ENCODE data around the gene PLTP.
A peak's percentile ranks its signal among the peaks of the same experiment; 100 is the strongest.

Gene PLTP

DNA sequence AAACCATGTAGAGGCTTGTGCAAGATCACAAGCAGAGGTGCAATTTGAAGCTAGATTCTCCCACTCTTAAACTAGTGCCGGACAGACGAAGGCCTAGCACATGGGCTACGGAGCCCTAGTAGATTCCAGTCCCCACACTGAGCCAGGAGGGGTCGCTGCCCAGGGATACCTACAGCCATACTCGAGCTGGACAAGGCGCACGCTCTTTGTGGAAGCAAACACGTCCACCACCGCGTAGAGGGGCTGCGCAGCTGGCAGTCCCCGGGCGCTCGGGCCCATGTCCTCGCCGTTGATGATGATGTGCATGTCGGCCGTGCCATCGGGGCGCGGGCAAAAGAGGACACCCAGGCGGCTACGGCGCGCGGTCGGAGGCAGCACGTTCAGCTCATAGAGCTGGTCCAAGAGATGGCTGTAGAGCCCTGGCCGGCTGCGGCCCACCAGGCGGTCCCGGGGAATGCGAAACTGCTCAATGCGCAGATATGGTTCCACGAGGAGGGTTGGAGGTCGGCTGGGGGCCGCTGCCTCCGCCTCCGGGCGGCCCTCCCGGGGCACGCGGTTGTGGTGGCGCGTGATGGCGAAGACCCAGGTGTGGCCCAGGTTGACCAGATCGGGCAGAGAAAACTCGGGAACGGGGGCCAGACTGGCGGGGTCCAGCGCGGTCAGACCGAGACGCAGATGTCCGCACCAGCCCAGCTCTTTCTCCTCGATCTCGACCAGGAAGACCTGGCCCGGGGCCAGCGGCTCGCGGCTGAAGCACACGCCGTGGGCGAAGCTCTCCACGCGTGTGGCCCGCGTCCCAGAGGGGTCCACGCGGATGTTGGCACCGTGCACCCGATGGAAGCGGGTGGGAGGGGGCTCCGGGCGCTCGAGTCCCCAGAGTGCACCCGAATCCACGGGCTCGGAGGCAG lies 21.6 kb downstream of the PLTP start:
- Histone ChIP-seq H3K9me3 (ENCODE audit: control insufficient read depth in 1 of 2, low read length in 2 of 2) (no peaks in the 10 kb centered on the region), H3K4me3 (ENCODE audit: low read depth in 1 of 2, low read length in 2 of 2) (peak overlapping the region; percentile 64 to 88), H3K27ac (ENCODE audit: low read depth, low read length) (peak overlapping the region; percentile 82), H3K4me1 (ENCODE audit: control insufficient read depth in 1 of 2, insufficient read depth in 2 of 2, low read length in 2 of 2) (peaks cover 24 to 37% of the 10 kb centered on the region in 2 donors), H3K27me3 (ENCODE audit: control insufficient read depth in 1 of 2, insufficient read depth in 2 of 2, low read length in 2 of 2) (no peaks in the 10 kb centered on the region), H3K9ac (ENCODE audit: low read depth in 1 of 2, low read length in 2 of 2) (peak overlapping the region; percentile 67 to 86), H3K36me3 (ENCODE audit: control insufficient read depth in 1 of 2, insufficient read depth in 2 of 2, low read length in 2 of 2) (peaks cover 14 to 48% of the 10 kb centered on the region in 2 donors)

- H3K36me3 ChIP-seq (ENCODE audit: control insufficient read depth in 1 of 2, insufficient read depth in 2 of 2, low read length in 2 of 2): peaks cover 7 to 39% of the 10 kb centered on the region in 2 donors
- H3K27ac ChIP-seq (ENCODE audit: low read depth, low read length): no peak overlapping the region
- peaks cover 30 to 40% of the 10 kb centered on the region in 2 donors for H3K4me1 ChIP-seq (ENCODE audit: control insufficient read depth in 1 of 2, insufficient read depth in 2 of 2, low read length in 2 of 2)
- H3K9ac ChIP-seq (ENCODE audit: low read depth in 1 of 2, low read length in 2 of 2): no peak overlapping the region
- H3K27me3 ChIP-seq (ENCODE audit: control insufficient read depth in 1 of 2, insufficient read depth in 2 of 2, low read length in 2 of 2): no peaks in the 10 kb centered on the region
- no peak overlapping the region for H3K4me3 ChIP-seq (ENCODE audit: low read depth in 1 of 2, low read length in 2 of 2)
- H3K9me3 ChIP-seq (ENCODE audit: control insufficient read depth in 1 of 2, low read length in 2 of 2): no peaks in the 10 kb centered on the region
Observed at GRCh38 chr20:45888681-45889080, 23.3 kb downstream of the PLTP start.

DNA sequence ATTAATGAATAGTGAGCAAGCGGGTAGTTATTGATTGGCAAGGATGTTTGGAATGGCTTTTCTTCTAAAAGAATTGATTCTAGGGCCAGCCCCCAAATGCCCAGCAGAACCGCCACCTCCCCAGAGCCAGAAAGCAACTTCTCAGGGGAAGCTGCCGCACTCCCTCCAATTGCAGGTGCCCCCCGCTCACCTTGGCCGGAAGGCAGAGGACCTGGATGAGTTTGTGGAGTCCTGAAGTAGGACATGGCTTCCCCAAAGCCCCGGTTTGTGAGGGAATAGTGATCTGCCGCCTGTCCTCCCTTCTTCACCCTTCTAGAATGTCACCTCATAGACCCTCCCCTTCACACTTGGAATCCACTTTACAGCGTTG lies 24.6 kb downstream of the PLTP start, which contains the start of gene SPATA25:
SPATA25 (minus strand) TSS at position 277 of the 370 bp plus-strand sequence; CDS start at position 245, 32 bp downstream.
- Histone ChIP-seq H3K4me3 (ENCODE audit: low read depth in 1 of 2, low read length in 2 of 2) (peak within 1 kb of the TSS in 1 of 2 donors; percentile 22), H3K9ac (ENCODE audit: low read depth in 1 of 2, low read length in 2 of 2) (no peak within 1 kb of the TSS), H3K27ac (ENCODE audit: low read depth, low read length) (no peak within 1 kb of the TSS), H3K9me3 (ENCODE audit: control insufficient read depth in 1 of 2, low read length in 2 of 2) (no peaks in the 10 kb centered on the region), H3K36me3 (ENCODE audit: control insufficient read depth in 1 of 2, insufficient read depth in 2 of 2, low read length in 2 of 2) (peaks cover 14 to 45% of the 10 kb centered on the region in 2 donors), H3K4me1 (ENCODE audit: control insufficient read depth in 1 of 2, insufficient read depth in 2 of 2, low read length in 2 of 2) (peaks cover 20 to 30% of the 10 kb centered on the region in 2 donors), H3K27me3 (ENCODE audit: control insufficient read depth in 1 of 2, insufficient read depth in 2 of 2, low read length in 2 of 2) (no peaks in the 10 kb centered on the region)

DNA sequence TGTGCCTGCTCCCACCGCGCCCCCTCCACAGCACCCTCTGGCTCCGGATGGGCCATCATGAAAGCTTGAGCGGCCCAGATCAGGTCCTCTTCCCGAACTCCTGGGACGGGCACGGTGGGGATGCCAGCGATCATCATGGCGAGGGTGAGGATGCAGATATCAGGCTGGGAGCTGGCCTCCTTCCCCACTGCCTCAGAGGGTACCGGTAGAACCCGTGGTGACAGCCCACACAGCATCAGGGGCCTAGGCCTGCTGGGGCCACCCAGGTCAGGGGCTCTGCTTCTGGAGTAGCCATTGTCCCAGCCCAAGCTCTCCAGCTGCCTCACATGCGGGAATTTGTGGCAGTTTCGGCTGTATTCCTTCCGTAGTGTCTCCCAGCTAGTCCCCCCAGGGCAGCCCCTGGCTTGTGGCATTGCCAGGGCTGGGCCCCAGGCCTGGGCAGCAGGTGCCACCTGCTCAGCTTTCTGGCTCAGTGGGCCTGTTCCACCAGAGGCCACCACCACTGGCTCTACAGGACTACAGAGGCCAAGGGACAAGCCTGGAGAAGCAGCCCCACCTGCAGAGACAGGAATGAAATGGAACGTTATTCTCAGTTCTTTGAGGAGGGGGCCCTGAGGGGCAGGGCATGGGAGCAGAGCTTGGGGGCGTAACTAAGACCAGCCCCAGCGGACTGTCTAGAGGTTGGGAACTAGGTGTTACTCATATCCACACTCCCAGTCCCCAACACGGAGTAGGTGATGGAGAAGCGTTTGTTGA lies 25.2 kb downstream of the PLTP start:
- no peak overlapping the region for H3K27ac ChIP-seq (ENCODE audit: low read depth, low read length)
- H3K4me1 ChIP-seq (ENCODE audit: control insufficient read depth in 1 of 2, insufficient read depth in 2 of 2, low read length in 2 of 2): peaks cover 14 to 29% of the 10 kb centered on the region in 2 donors
- no peak overlapping the region for H3K4me3 ChIP-seq (ENCODE audit: low read depth in 1 of 2, low read length in 2 of 2)

GRCh38 chr20:45883100-45883469 lies 28.9 kb downstream of the PLTP start:
- H3K36me3 ChIP-seq (ENCODE audit: control insufficient read depth in 1 of 2, insufficient read depth in 2 of 2, low read length in 2 of 2): peaks cover 18 to 44% of the 10 kb centered on the region in 2 donors
- peaks cover 6 to 14% of the 10 kb centered on the region in 2 donors for H3K4me1 ChIP-seq (ENCODE audit: control insufficient read depth in 1 of 2, insufficient read depth in 2 of 2, low read length in 2 of 2)
- no peaks in the 10 kb centered on the region for H3K9me3 ChIP-seq (ENCODE audit: control insufficient read depth in 1 of 2, low read length in 2 of 2)
- H3K9ac ChIP-seq (ENCODE audit: low read depth in 1 of 2, low read length in 2 of 2): no peak overlapping the region
- H3K27me3 ChIP-seq (ENCODE audit: control insufficient read depth in 1 of 2, insufficient read depth in 2 of 2, low read length in 2 of 2): no peaks in the 10 kb centered on the region
- H3K27ac ChIP-seq (ENCODE audit: low read depth, low read length): no peak overlapping the region
- H3K4me3 ChIP-seq (ENCODE audit: low read depth in 1 of 2, low read length in 2 of 2): no peak overlapping the region

More for the DNA sequence above, 25.2 kb downstream of the PLTP start:
- no peak overlapping the region for H3K9ac ChIP-seq (ENCODE audit: low read depth in 1 of 2, low read length in 2 of 2)
- no peaks in the 10 kb centered on the region for H3K27me3 ChIP-seq (ENCODE audit: control insufficient read depth in 1 of 2, insufficient read depth in 2 of 2, low read length in 2 of 2)
- H3K36me3 ChIP-seq (ENCODE audit: control insufficient read depth in 1 of 2, insufficient read depth in 2 of 2, low read length in 2 of 2): peaks cover 14 to 45% of the 10 kb centered on the region in 2 donors
- no peaks in the 10 kb centered on the region for H3K9me3 ChIP-seq (ENCODE audit: control insufficient read depth in 1 of 2, low read length in 2 of 2)

GRCh38 chr20:45882469-45883099 lies 29.4 kb downstream of the PLTP start:
- H3K4me3 ChIP-seq (ENCODE audit: low read depth in 1 of 2, low read length in 2 of 2): no peak overlapping the region
- no peak overlapping the region for H3K9ac ChIP-seq (ENCODE audit: low read depth in 1 of 2, low read length in 2 of 2)
- no peaks in the 10 kb centered on the region for H3K27me3 ChIP-seq (ENCODE audit: control insufficient read depth in 1 of 2, insufficient read depth in 2 of 2, low read length in 2 of 2)
- H3K36me3 ChIP-seq (ENCODE audit: control insufficient read depth in 1 of 2, insufficient read depth in 2 of 2, low read length in 2 of 2): peaks cover 22 to 47% of the 10 kb centered on the region in 2 donors
- H3K9me3 ChIP-seq (ENCODE audit: control insufficient read depth in 1 of 2, low read length in 2 of 2): no peaks in the 10 kb centered on the region
- H3K4me1 ChIP-seq (ENCODE audit: control insufficient read depth in 1 of 2, insufficient read depth in 2 of 2, low read length in 2 of 2): peaks cover 6 to 14% of the 10 kb centered on the region in 2 donors
- no peak overlapping the region for H3K27ac ChIP-seq (ENCODE audit: low read depth, low read length)

DNA sequence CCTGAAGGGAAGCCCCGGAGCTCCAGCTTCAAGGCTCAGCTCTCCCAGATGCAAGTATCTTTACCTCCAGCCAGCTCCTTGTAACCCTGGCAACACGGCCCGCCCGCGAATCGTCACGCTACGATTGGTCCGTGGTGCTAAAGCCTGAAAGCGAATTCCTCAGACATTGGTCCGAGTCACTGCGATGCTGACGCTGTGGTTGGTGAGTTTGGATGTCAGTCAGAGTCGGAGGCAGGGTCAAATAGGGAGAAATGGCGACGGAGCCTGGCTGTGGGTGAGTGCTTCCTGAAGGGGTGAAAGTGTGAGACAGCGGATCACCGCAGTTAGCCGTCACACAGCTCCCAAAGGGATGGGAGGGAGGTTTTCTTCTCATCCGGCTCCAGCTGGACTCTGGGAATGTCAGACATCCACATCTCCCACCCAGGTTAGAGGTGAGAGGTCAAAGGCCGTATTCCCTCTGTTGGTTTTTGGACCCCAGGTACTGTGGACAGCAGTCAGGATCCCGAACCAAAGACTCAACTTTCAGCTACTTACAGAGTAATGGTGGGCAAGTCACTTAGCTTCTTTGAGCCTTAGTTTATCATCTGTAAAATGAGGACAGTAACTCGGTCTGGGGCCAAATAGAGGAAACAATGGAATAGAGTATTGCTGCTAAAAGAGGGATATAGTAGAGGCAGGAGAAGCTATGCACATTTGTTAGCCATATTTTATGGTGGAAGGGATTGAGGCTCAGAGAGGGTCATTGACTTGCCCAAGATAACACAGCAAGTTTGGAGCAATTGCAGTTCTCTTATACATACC lies 30.8 kb downstream of the PLTP start, which contains the start of gene ZSWIM1:
ZSWIM1 (plus strand) TSS at position 240 of the 801 bp plus-strand sequence. CDS start 1,366 bp downstream, outside the sequence.
- Histone ChIP-seq H3K4me3 (ENCODE audit: low read depth in 1 of 2, low read length in 2 of 2) (peak within 1 kb of the TSS; percentile 93 to 99), H3K9ac (ENCODE audit: low read depth in 1 of 2, low read length in 2 of 2) (peak within 1 kb of the TSS; percentile 90 to 96), H3K27me3 (ENCODE audit: control insufficient read depth in 1 of 2, insufficient read depth in 2 of 2, low read length in 2 of 2) (no peaks in the 10 kb centered on the region), H3K27ac (ENCODE audit: low read depth, low read length) (peak within 1 kb of the TSS; percentile 67), H3K4me1 (ENCODE audit: control insufficient read depth in 1 of 2, insufficient read depth in 2 of 2, low read length in 2 of 2) (peaks cover 6 to 14% of the 10 kb centered on the region in 2 donors), H3K36me3 (ENCODE audit: control insufficient read depth in 1 of 2, insufficient read depth in 2 of 2, low read length in 2 of 2) (peaks cover 19 to 46% of the 10 kb centered on the region in 2 donors), H3K9me3 (ENCODE audit: control insufficient read depth in 1 of 2, low read length in 2 of 2) (no peaks in the 10 kb centered on the region)

DNA sequence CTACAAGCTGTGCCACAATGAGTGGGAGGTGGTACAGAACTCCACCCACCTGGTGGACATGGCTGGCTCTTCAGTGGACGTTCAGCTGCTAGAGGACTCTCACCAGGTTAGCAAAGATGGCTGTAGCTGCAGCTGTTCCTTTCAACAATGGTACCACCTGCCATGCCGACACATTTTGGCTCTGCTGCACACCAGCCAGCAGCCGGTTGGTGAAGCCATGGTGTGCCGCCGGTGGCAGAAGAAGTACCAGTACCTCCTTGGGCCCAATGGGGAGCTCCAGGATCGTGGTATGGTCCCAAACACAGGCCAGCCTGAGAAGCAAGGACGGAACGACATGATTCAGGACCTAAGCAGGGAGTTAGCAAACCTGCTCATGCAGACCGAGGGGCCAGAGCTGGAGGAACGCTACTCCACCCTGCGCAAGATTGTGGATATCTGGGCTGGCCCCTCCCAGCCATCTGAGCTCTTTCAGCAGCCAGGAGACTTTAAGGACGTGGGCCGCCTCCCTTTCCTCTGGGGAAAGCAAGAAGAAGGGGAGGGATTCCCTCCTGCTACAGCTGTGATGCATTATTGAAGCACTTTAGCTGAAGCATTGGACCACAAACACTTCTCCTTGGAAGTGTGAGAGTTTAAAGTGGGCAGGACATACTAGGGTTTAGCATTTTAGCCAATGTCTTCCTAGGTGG lies 33.7 kb downstream of the PLTP start:
- H3K36me3 ChIP-seq (ENCODE audit: control insufficient read depth in 1 of 2, insufficient read depth in 2 of 2, low read length in 2 of 2): peaks cover 13 to 33% of the 10 kb centered on the region in 2 donors
- H3K9ac ChIP-seq (ENCODE audit: low read depth in 1 of 2, low read length in 2 of 2): no peak overlapping the region
- H3K9me3 ChIP-seq (ENCODE audit: control insufficient read depth in 1 of 2, low read length in 2 of 2): no peaks in the 10 kb centered on the region
- H3K4me1 ChIP-seq (ENCODE audit: control insufficient read depth in 1 of 2, insufficient read depth in 2 of 2, low read length in 2 of 2): peaks cover 0 to 10% of the 10 kb centered on the region in 2 donors
- no peaks in the 10 kb centered on the region for H3K27me3 ChIP-seq (ENCODE audit: control insufficient read depth in 1 of 2, insufficient read depth in 2 of 2, low read length in 2 of 2)
- H3K4me3 ChIP-seq (ENCODE audit: low read depth in 1 of 2, low read length in 2 of 2): no peak overlapping the region
- H3K27ac ChIP-seq (ENCODE audit: low read depth, low read length): no peak overlapping the region

DNA sequence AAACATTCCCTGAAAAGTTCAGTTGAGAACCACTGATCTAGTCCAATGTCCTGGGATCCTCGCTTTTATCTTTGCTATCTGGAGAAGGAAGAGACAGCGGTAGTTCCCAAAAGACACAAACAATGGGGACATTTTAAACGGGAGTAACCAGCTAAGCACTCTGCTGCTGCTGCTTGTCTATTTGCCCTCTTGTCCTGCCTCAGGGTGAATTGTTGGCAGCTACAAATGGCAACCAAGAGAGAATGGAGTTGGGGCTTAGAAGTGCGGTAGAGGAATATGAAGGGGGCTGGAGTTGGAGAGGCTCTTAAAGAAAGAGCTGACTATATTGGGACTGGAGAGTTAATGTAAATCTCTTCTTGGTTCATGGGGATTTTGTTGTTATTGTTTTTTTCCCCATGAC lies 37.4 kb downstream of the PLTP start:
- no peak overlapping the region for H3K4me3 ChIP-seq (ENCODE audit: low read depth in 1 of 2, low read length in 2 of 2)
- H3K27me3 ChIP-seq (ENCODE audit: control insufficient read depth in 1 of 2, insufficient read depth in 2 of 2, low read length in 2 of 2): no peaks in the 10 kb centered on the region
- H3K4me1 ChIP-seq (ENCODE audit: control insufficient read depth in 1 of 2, insufficient read depth in 2 of 2, low read length in 2 of 2): no peaks in the 10 kb centered on the region
- peaks cover 11 to 24% of the 10 kb centered on the region in 2 donors for H3K36me3 ChIP-seq (ENCODE audit: control insufficient read depth in 1 of 2, insufficient read depth in 2 of 2, low read length in 2 of 2)
- H3K9me3 ChIP-seq (ENCODE audit: control insufficient read depth in 1 of 2, low read length in 2 of 2): no peaks in the 10 kb centered on the region
- H3K27ac ChIP-seq (ENCODE audit: low read depth, low read length): no peak overlapping the region
- no peak overlapping the region for H3K9ac ChIP-seq (ENCODE audit: low read depth in 1 of 2, low read length in 2 of 2)
